ENCODE data around the gene GALNT16. TPM values are rescaled to one million over a fixed set of nuclear protein-coding genes. Genes with fewer than 3 reads are reported as not detected.

GALNT16 gene
- total and polyA plus RNA-seq, 2 of the 8 experiments (the other 6 are each of a cell fraction or from before 2014, with no cell fraction given) = 5.4 to 6.3 TPM

DNA sequence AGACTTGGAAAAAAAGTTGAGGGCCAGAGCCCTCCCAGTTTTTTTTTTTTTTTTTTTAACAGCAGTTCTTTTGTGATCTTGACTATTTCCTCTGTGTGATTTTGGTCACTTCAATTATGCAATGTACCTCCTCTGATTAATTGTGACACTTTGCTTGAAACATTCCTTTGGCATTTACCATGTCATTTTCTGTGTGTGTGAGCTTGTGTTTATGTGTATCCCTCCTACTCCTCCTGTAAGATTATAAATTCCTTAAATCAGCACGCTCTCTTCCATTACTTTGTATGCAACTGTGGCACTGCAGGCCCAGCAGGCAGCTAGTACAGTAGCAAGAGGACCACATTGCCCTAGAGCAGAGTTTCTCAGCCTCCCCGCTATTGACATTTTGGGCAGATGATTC lies 33.2 kb upstream of the GALNT16 start (continued):
- TF ChIP-seq ZNF274 (IDR thresholded peaks at IDR 0.05; ENCODE audit: borderline replicate concordance, extremely low read depth, low read length) = no peak
- TF ChIP-seq POLR2A (IDR thresholded peaks at IDR 0.05; ENCODE audit: control extremely low read depth in 1 of 2, low read depth in 2 of 2, low read length in 2 of 2) = no peak
- no peak for TF ChIP-seq CHD1 (IDR thresholded peaks at IDR 0.05; ENCODE audit: low read depth, low read length)
- no peak for TF ChIP-seq EZH2 (IDR thresholded peaks at IDR 0.05; ENCODE audit: low read depth, low read length, severe bottlenecking)
- TF ChIP-seq NANOG (IDR thresholded peaks at IDR 0.05; ENCODE audit: insufficient read depth, low read depth, low read length, poor library complexity, severe bottlenecking) = no peak

Measured in H1 (cell line).